ENCODE data around the gene INS. TPM values are rescaled to one million over a fixed set of nuclear protein-coding genes. Genes with fewer than 3 reads are reported as not detected.
A peak's percentile ranks its signal among the peaks of the same experiment; 100 is the strongest.

INS gene
- total and polyA plus RNA-seq, 2 donors (not counting 1 experiment from before 2014, with no cell fraction given): not detected

GRCh38 chr11:2144544-2145248 lies 16.3 kb downstream of the INS start:
- DNase-seq (no peak), ATAC-seq (ENCODE audit: low read depth) (no peak)
- intact Hi-C loops (cut with micrococcal nuclease): no loop called here
- H3K4me1 Mint-ChIP-seq: peaks cover 13% of the 10 kb centered on the region
- peak overlapping the region; percentile 70 for H3K4me2 ChIP-seq (replicated peaks; ENCODE audit: low read depth, low read length, poor library complexity, severe bottlenecking)
- H3K27me3 ChIP-seq (replicated peaks in 1 of 4; ENCODE audit: control extremely low read depth in 1 of 4, control insufficient read depth in 3 of 4, insufficient read depth in 4 of 4, low read length in 3 of 4): peaks cover 0 to 72% (median 47%) of the 10 kb centered on the region in 4 experiments
- WGBS (ENCODE audit: insufficient coverage): 8% methylated on average over 16 of the region's 18 CpGs
- no peak overlapping the region for H3K4me3 ChIP-seq (ENCODE audit: control extremely low read depth in 1 of 5, extremely low read depth in 1 of 5, insufficient read depth in 1 of 5, low read depth in 2 of 5, low read length in 4 of 5)
- peaks cover 60% of the 10 kb centered on the region for H3K27me3 Mint-ChIP-seq
- no peaks in the 10 kb centered on the region for H3K79me2 ChIP-seq (ENCODE audit: control insufficient read depth, insufficient read depth, low read length)
- H3K4me1 ChIP-seq (ENCODE audit: control insufficient read depth in 2 of 2, insufficient read depth in 2 of 2, low read length in 2 of 2): peaks cover 10 to 28% of the 10 kb centered on the region in 2 donors
- no peaks in the 10 kb centered on the region for H3K9me3 Mint-ChIP-seq (ENCODE audit: insufficient read depth)
- no peak for TF ChIP-seq EZH2 (IDR thresholded peaks at IDR 0.05; ENCODE audit: borderline replicate concordance, insufficient read depth, low read depth, low read length, poor library complexity, severe bottlenecking)
- no peak for TF ChIP-seq CTCF (IDR thresholded peaks at IDR 0.05)
- H3K9ac ChIP-seq (ENCODE audit: low read length): no peak overlapping the region
- no peak overlapping the region for H3K27ac Mint-ChIP-seq
- ChIA-PET CTCF (interaction anchor here (1.6 to 6.0 kb wide), 2 partner anchors 7 to 451 kb away, joined by 5 to 36 read pairs; no protein-coding TSS in a partner anchor), POLR2A (no interaction called here)
- peaks cover 0 to 6% (median 0%) of the 10 kb centered on the region in 3 donors for H3K9me3 ChIP-seq (ENCODE audit: control extremely low read depth in 1 of 3, control insufficient read depth in 2 of 3, insufficient read depth in 1 of 3, low read length in 2 of 3)
- no peak overlapping the region for H2AFZ ChIP-seq (ENCODE audit: insufficient read depth, low read depth, low read length, poor library complexity, severe bottlenecking)
- H4K20me1 ChIP-seq (ENCODE audit: control insufficient read depth, insufficient read depth, low read length, poor library complexity, severe bottlenecking): no peaks in the 10 kb centered on the region
- H3K27ac ChIP-seq (ENCODE audit: low read length in 2 of 2): no peak overlapping the region
- H3K4me3 Mint-ChIP-seq: no peak overlapping the region
- no peaks in the 10 kb centered on the region for H3K36me3 ChIP-seq (replicated peaks in 1 of 2; ENCODE audit: control extremely low read depth in 1 of 2, control insufficient read depth in 1 of 2, extremely low read depth in 1 of 2, insufficient read depth in 2 of 2, low read length in 1 of 2)
